ENCODE measurements around the gene SALL4. TPM values are rescaled to one million over a fixed set of nuclear protein-coding genes. Genes with fewer than 3 reads are reported as not detected.

The SALL4 gene
- total RNA-seq, 1 experiment from 2014 or later: 279 TPM

DNA sequence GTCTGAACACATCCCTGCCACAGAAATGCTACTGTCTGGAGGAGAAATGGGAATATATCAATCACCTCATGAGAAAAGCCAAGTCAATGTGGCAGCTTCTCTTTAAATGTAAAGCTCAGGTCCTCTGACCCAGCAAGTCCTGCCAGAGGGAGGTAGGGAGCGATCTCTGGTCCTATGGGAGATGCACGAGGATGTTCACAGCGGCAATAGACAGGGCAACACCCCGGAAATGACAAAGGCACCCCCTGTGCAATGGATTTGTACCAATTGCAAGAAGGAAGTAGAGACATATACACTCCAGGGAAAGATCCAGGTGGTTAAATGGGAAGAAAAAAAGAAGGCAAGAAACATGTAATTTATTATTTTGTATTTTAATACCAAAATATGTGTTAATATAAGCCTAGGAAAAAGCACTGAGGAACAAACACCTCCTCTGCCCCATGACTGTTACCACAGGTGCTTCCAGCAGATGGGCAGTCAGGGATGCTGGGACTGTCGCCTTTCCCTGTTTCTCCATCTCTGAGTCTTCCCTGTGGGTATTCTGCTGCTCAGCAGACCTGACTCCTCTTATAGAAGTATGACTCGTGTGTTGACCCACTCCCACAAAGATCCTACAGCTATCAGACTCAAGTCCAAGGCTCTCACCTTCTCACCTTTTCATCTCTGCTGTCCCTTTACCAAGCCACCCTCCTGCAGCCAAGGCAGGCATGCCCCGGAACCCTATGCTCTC, 55.0 kb downstream of the SALL4 start:
- no peak overlapping the region for H3K27ac ChIP-seq (ENCODE audit: insufficient read length, low read depth, low read length)
- H3K27ac Mint-ChIP-seq: peak overlapping the region in 1 of 3 experiments; percentile 54; a peak in 2 of 7 replicates
- WGBS (ENCODE audit: extremely low coverage, insufficient read length, low lambda C conversion rate): no CpG with 5 or more reads among the region's 7 CpGs

More for the DNA sequence above, 55.0 kb downstream of the SALL4 start:
- no peak overlapping the region for H3K23ac ChIP-seq (ENCODE audit: insufficient read length, low read depth, low read length)
- H3K9ac ChIP-seq (ENCODE audit: extremely low read depth, insufficient read length, low read length): no peak overlapping the region
- Mint-ChIP-seq H3K27me3 (ENCODE audit: low read depth) (no peaks in the 10 kb centered on the region), H3K4me1 (peaks cover 14% of the 10 kb centered on the region in 2 experiments), H3K9me3 (no peaks in the 10 kb centered on the region), H3K36me3 (ENCODE audit: insufficient read depth in 1 of 3, low read depth in 3 of 3) (no peaks in the 10 kb centered on the region), H3K4me3 (no peak overlapping the region)
- H3K56ac ChIP-seq (ENCODE audit: insufficient read length, low read depth, low read length): no peak overlapping the region
- no peak overlapping the region for H4K91ac ChIP-seq (ENCODE audit: insufficient read length, low read depth, low read length)
- no peaks in the 10 kb centered on the region for H3K79me2 ChIP-seq (ENCODE audit: insufficient read depth, low read length)
- H2BK15ac ChIP-seq (ENCODE audit: low read depth, low read length): no peak overlapping the region
- H3K4me1 ChIP-seq (ENCODE audit: insufficient read depth, low read length): no peaks in the 10 kb centered on the region
- H2AFZ ChIP-seq (ENCODE audit: low read length): no peak overlapping the region
- no peaks in the 10 kb centered on the region for H3K79me1 ChIP-seq (ENCODE audit: insufficient read depth, low read depth, low read length, poor library complexity, severe bottlenecking)
- H3K4ac ChIP-seq (ENCODE audit: low read depth, low read length): no peak overlapping the region
- H2BK5ac ChIP-seq (ENCODE audit: insufficient read length, low read length): no peak overlapping the region
- H4K5ac ChIP-seq (ENCODE audit: insufficient read length, low read depth, low read length): no peak overlapping the region
- no peak overlapping the region for H4K8ac ChIP-seq (replicated peaks; ENCODE audit: insufficient read length, low read depth, low read length)
- no peak overlapping the region for H3T11ph ChIP-seq (ENCODE audit: low read length)
- no peaks in the 10 kb centered on the region for H3K27me3 ChIP-seq (ENCODE audit: insufficient read depth, low read length)
- H3K23me2 ChIP-seq (ENCODE audit: insufficient read length, low read depth, low read length, poor library complexity, severe bottlenecking): no peaks in the 10 kb centered on the region
- no peak overlapping the region for H3K14ac ChIP-seq (ENCODE audit: insufficient read depth, low read length)
- H2AK5ac ChIP-seq (ENCODE audit: insufficient read length, low read length): no peak overlapping the region
- H2BK12ac ChIP-seq (ENCODE audit: insufficient read length, low read depth, low read length): no peak overlapping the region
- no peaks in the 10 kb centered on the region for H4K20me1 ChIP-seq (ENCODE audit: control insufficient read depth, insufficient read depth, insufficient read length)
- H3K18ac ChIP-seq (ENCODE audit: insufficient read length, low read depth, low read length): no peak overlapping the region
- H2BK20ac ChIP-seq (ENCODE audit: low read depth, low read length, poor library complexity, severe bottlenecking): no peak overlapping the region
- no peak for DNase-seq
- H3K9me3 ChIP-seq (ENCODE audit: control insufficient read depth, low read depth, low read length): no peaks in the 10 kb centered on the region
- TF ChIP-seq CTCF (conservative IDR thresholded peaks at IDR 0.05): no peak
- no peak overlapping the region for H3K4me2 ChIP-seq (ENCODE audit: insufficient read depth, insufficient read length, low read length)
- H2BK120ac ChIP-seq (ENCODE audit: low read depth, low read length, poor library complexity, severe bottlenecking): no peak overlapping the region
